Activated CD4-positive, alpha-beta memory T cell treated with anti-CD3 and anti-CD28 coated beads for 36 hours (primary cell): Measurements from ENCODE around the gene HPX. TPM values are rescaled to one million over a fixed set of nuclear protein-coding genes. Genes with fewer than 3 reads are reported as not detected.
"Not testable (repeated sequence)": the region's sequence is repeated elsewhere in the genome, so short reads cannot be mapped to it uniquely, and the experiment has no call there.

ENCODE experiments used
- CTCF ChIA-PET: fragments of 350-600 bp; sonication (Branson Sonifier 250); formaldehyde crosslinking; loops from one replicate; lab custom pipeline; 2021; ENCODE audit warnings: antibody characterized with exemption, inconsistent platforms; lab: Charles Lee
- POLR2A ChIA-PET: fragments of 350-600 bp; sonication (Branson Sonifier 250); formaldehyde crosslinking; loops from one replicate; lab custom pipeline; 2021; ENCODE audit warnings: antibody characterized with exemption; lab: Charles Lee
- DNase-seq: peaks from one replicate; pipeline ENCODE4 v3.0.0-alpha.2; 2020
- H3K27ac Mint-ChIP-seq: one replicate; pipeline ENCODE4 v1.8.0; 2021; ENCODE audit warnings: mixed read lengths
- H3K27me3 Mint-ChIP-seq: one replicate; pipeline ENCODE4 v1.8.0; 2021; ENCODE audit warnings: mixed read lengths
- H3K36me3 Mint-ChIP-seq: one replicate; pipeline ENCODE4 v1.8.0; 2021; ENCODE audit warnings: mixed read lengths
- H3K4me1 Mint-ChIP-seq: one replicate; pipeline ENCODE4 v1.8.0; 2021; ENCODE audit warnings: low read depth, mixed read lengths
- H3K4me3 Mint-ChIP-seq: one replicate; pipeline ENCODE4 v1.8.0; 2021; ENCODE audit warnings: mild to moderate bottlenecking, mixed read lengths
- H3K9me3 Mint-ChIP-seq: one replicate; pipeline ENCODE4 v1.8.0; 2021; ENCODE audit warnings: mixed read lengths
- intact Hi-C: fragments of 100-400 bp; cut with micrococcal nuclease; formaldehyde crosslinking; loops from one replicate; pipeline ENCODE4 v1.15.1; 2023
- total RNA-seq, 2 experiments: library from RNA; stranded (reverse); gene quantifications; one replicate each; pipeline ENCODE4 v1.2.3, GENCODE V29; 2021

Gene HPX
- total RNA-seq, 2 experiments from 2014 or later, result 0.56 TPM; not detected in 1

GRCh38 chr11:6403539-6403938, 37.2 kb downstream of the HPX start:
- Mint-ChIP-seq H3K27me3 (no peaks in the 10 kb centered on the region), H3K9me3 (no peaks in the 10 kb centered on the region), H3K4me1 (peaks cover 75% of the 10 kb centered on the region), H3K36me3 (peaks cover 15% of the 10 kb centered on the region), H3K4me3 (no peak overlapping the region), H3K27ac (peak overlapping the region; percentile 90)
- ChIA-PET CTCF (interaction anchor here (1.2 to 3.9 kb wide), 5 partner anchors 12 to 41 kb away, joined by 3 to 36 read pairs (median 11); no protein-coding TSS in a partner anchor), POLR2A (interaction anchor here (1.1 to 5.5 kb wide), 5 partner anchors 10 to 79 kb away, joined by 3 to 51 read pairs (median 12); partner anchors contain the start of genes APBB1 and SMPD1)
- DNase-seq, result no peak
- intact Hi-C loops, result no loop called here

DNA sequence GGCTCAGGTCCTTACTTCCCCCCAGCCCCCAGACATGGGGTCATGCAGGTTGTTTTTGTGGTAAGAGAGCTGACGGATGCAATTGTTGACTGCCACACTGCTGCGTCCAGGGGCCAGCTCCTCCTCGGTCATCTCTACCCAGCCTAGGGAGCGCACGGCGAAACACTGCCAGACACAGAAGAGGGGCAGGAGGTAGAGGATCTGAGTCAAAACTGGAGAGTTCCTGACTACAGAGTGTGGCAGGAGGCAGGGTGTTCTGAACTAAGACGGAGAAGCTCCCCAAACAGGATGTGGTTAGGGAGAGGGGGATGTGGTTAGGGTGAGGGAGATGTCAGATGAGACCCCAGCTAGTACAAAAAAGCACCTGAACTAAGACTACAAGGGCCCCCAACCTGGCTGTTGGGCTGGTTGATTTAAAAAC, 38.2 kb downstream of the HPX start:
- Mint-ChIP-seq H3K9me3 (no peaks in the 10 kb centered on the region), H3K4me3 (peak overlapping the region; percentile 55), H3K36me3 (peaks cover 17% of the 10 kb centered on the region), H3K27ac (peak overlapping the region; percentile 90), H3K4me1 (peaks cover 71% of the 10 kb centered on the region), H3K27me3 (no peaks in the 10 kb centered on the region)
- ChIA-PET POLR2A (interaction anchor here (1.0 to 5.5 kb wide), 8 partner anchors 9 to 201 kb away, joined by 3 to 51 read pairs (median 8); partner anchors contain the start of genes APBB1, ILK and SMPD1), CTCF (interaction anchor here (0.9 to 3.9 kb wide), 8 partner anchors 11 to 41 kb away, joined by 3 to 36 read pairs (median 10); partner anchors contain the start of gene SMPD1)
- peak; percentile 88 for DNase-seq
- intact Hi-C loops, result loop anchor here (1.0 kb wide), 3 partner anchors 12 to 41 kb away; partner anchors contain the start of gene SMPD1

DNA sequence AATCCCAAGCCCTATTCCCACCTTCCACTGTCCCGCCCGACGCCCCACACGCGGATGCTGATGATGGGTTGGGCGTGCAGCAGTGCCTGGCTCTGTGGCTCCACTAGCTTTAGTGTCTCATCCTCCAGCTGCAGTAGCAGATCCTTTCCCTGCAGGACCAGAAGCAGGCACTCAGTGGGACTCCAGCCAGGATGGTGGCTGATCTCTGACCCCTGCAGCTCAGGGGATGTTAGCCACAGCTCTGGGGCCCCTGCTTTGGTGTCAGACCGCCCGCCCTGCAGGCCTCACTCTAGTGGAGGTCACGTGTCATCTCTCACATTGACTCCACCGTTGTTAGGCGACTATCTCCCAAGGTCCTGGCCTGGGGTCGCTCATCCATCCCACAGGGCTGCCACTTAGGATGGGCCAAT, 38.7 kb downstream of the HPX start:
- Mint-ChIP-seq H3K4me3 (peak overlapping the region; percentile 55), H3K9me3 (no peaks in the 10 kb centered on the region), H3K4me1 (peaks cover 69% of the 10 kb centered on the region), H3K27me3 (no peaks in the 10 kb centered on the region), H3K27ac (peak overlapping the region; percentile 90), H3K36me3 (peaks cover 20% of the 10 kb centered on the region)
- CTCF ChIA-PET, result interaction anchor here (0.9 to 3.9 kb wide), 8 partner anchors 12 to 42 kb away, joined by 3 to 36 read pairs (median 10); partner anchors contain the start of gene SMPD1
- DNase-seq, result peak; percentile 68
- POLR2A ChIA-PET, result interaction anchor here (1.0 to 5.5 kb wide), 7 partner anchors 9 to 202 kb away, joined by 3 to 51 read pairs (median 10); partner anchors contain the start of genes APBB1, ILK and SMPD1
- intact Hi-C loops, result loop anchor here (1.0 kb wide), 3 partner anchors 12 to 41 kb away; partner anchors contain the start of gene SMPD1

DNA sequence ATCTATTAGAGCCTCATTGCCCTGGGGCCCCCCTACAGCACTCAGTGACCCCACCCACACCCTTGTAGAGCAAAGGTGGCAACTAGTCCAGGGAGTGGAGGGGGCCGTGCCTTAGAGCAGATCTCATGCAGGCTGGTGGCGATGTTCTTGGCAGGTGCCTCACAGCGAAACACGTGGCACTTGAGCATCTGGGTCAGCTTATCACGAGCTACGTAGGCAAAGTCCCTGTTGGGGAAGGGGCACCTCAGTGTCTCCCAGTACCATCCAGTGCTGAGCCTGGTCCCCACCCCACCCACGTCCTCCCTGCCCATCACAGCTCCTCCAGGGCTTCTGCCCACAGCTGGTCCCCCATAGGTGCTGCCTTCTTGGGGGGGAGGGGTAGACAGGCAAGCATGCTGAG, 39.3 kb downstream of the HPX start:
- Mint-ChIP-seq H3K9me3 (no peaks in the 10 kb centered on the region), H3K4me3 (no peak overlapping the region), H3K27ac (no peak overlapping the region), H3K27me3 (no peaks in the 10 kb centered on the region), H3K4me1 (peaks cover 66% of the 10 kb centered on the region), H3K36me3 (peaks cover 21% of the 10 kb centered on the region)
- CTCF ChIA-PET, result interaction anchor here (0.8 to 3.9 kb wide), 4 partner anchors 12 to 42 kb away, joined by 3 to 36 read pairs (median 14); partner anchors contain the start of gene SMPD1
- DNase-seq, result no peak
- POLR2A ChIA-PET, result interaction anchor here (1.5 to 5.5 kb wide), 4 partner anchors 8 to 17 kb away, joined by 7 to 51 read pairs (median 16); partner anchors contain the start of genes APBB1 and SMPD1
- intact Hi-C loops, result no loop called here

- Mint-ChIP-seq H3K4me3 (no peak overlapping the region), H3K27me3 (no peaks in the 10 kb centered on the region), H3K27ac (peak overlapping the region; percentile 34), H3K36me3 (peaks cover 21% of the 10 kb centered on the region), H3K9me3 (no peaks in the 10 kb centered on the region), H3K4me1 (peaks cover 58% of the 10 kb centered on the region)
- no peak for DNase-seq
- intact Hi-C loops, result no loop called here
- POLR2A ChIA-PET, result interaction anchor here (2.6 to 5.5 kb wide), 3 partner anchors 11 to 18 kb away, joined by 12 to 51 read pairs (median 21); partner anchors contain the start of genes APBB1 and SMPD1
- CTCF ChIA-PET, result interaction anchor here (0.8 to 3.9 kb wide), 4 partner anchors 10 to 37 kb away, joined by 3 to 36 read pairs (median 9); partner anchors contain the start of gene SMPD1
Measured at GRCh38 chr11:6400431-6401345, 40.1 kb downstream of the HPX start.

GRCh38 chr11:6397636-6398035, 43.2 kb downstream of the HPX start:
- Mint-ChIP-seq H3K4me1 (peaks cover 44% of the 10 kb centered on the region), H3K27me3 (no peaks in the 10 kb centered on the region), H3K27ac (no peak overlapping the region), H3K36me3 (peaks cover 26% of the 10 kb centered on the region), H3K9me3 (no peaks in the 10 kb centered on the region), H3K4me3 (no peak overlapping the region)
- CTCF ChIA-PET, result interaction anchor here (1.4 kb wide), 1 partner anchor 18 kb away, joined by 5 read pairs; no protein-coding TSS in a partner anchor
- POLR2A ChIA-PET, result no interaction called here
- intact Hi-C loops, result no loop called here
- DNase-seq, result no peak

DNA sequence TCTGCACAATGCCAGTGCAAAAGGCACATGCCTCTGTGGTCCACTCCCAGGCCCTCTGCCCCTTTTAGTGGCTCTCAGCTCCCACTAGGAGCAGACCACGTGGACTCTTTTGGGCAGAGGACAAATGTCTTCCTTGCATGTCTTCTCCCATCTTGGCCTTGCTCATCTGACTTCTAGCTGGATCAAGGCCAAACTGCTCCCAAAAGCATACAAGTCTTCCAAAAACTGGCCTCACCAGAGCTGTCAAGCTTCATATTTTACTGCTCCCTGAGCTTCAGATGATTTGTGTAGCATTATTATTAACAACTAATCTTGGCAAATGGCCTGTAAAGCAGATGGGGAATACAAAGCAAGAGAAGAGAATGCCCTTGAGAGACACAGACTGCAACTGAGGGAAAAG, 43.6 kb downstream of the HPX start:
- Mint-ChIP-seq H3K4me3 (no peak overlapping the region), H3K27me3 (no peaks in the 10 kb centered on the region), H3K36me3 (peaks cover 27% of the 10 kb centered on the region), H3K4me1 (peaks cover 40% of the 10 kb centered on the region), H3K27ac (no peak overlapping the region), H3K9me3 (no peaks in the 10 kb centered on the region)
- POLR2A ChIA-PET, result no interaction called here
- CTCF ChIA-PET, result interaction anchor here (0.5 kb wide), 1 partner anchor 18 kb away, joined by 3 read pairs; no protein-coding TSS in a partner anchor
- DNase-seq, result no peak
- intact Hi-C loops, result no loop called here

DNA sequence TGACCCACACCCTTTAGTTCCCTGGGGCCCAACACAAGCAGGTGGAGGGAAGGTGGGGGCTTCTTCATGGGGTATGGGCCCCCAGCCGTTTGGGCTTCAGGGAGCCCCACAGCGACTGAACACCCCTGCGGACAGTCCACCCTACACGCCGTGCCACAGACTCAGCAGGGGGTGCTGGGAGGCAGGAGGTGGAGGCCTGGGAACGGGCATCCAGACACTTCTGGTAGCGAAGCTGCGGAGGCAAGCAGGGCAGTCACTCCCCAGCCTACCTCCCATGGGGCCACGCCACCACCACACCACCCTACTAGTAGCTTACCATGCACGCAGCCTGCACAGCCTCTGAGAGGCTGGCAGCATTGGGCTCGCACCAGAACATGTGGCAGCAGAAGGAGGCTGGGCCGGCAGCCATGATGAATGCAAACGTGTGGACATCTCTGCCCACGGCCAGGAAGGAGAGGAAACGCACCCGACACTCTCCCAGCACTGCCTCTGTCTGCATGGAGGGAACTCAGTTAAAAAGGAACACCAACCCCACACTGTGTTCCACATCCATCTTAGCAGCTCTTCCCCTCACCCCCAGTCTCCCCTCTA, 45.2 kb downstream of the HPX start:
- peaks cover 41% of the 10 kb centered on the region for H3K4me1 Mint-ChIP-seq
- no peaks in the 10 kb centered on the region for H3K27me3 Mint-ChIP-seq
- no peak for DNase-seq
- intact Hi-C loops, result no loop called here
- no peak overlapping the region for H3K4me3 Mint-ChIP-seq
- H3K36me3 Mint-ChIP-seq, result peaks cover 20% of the 10 kb centered on the region
- H3K27ac Mint-ChIP-seq, result no peak overlapping the region
- H3K9me3 Mint-ChIP-seq, result no peaks in the 10 kb centered on the region
- POLR2A ChIA-PET, result interaction anchor here (1.4 kb wide), 1 partner anchor 19 kb away, joined by 3 read pairs; no protein-coding TSS in a partner anchor
- CTCF ChIA-PET, result interaction anchor here (0.9 kb wide), 1 partner anchor 42 kb away, joined by 3 read pairs; no protein-coding TSS in a partner anchor

- Mint-ChIP-seq H3K27me3 (no peaks in the 10 kb centered on the region), H3K9me3 (no peaks in the 10 kb centered on the region), H3K36me3 (peaks cover 16% of the 10 kb centered on the region), H3K4me1 (peaks cover 43% of the 10 kb centered on the region), H3K27ac (no peak overlapping the region), H3K4me3 (no peak overlapping the region)
- intact Hi-C loops, result loop anchor here (5.0 kb wide), 1 partner anchor 353 kb away; no protein-coding TSS in a partner anchor
- ChIA-PET CTCF (interaction anchor here (1.7 to 8.6 kb wide), 2 partner anchors 16 to 49 kb away, joined by 7 to 65 read pairs; no protein-coding TSS in a partner anchor), POLR2A (interaction anchor here (1.2 to 2.5 kb wide), 2 partner anchors 8 to 11 kb away, joined by 3 to 7 read pairs; no protein-coding TSS in a partner anchor)
- DNase-seq, result no peak
Measured at GRCh38 chr11:6393989-6394670, 46.7 kb downstream of the HPX start.

- Mint-ChIP-seq H3K4me1 (peaks cover 50% of the 10 kb centered on the region), H3K27ac (peak overlapping the region; percentile 16)
- CTCF ChIA-PET, result interaction anchor here (1.0 to 8.6 kb wide), 4 partner anchors 13 to 51 kb away, joined by 3 to 65 read pairs (median 5); no protein-coding TSS in a partner anchor
- H3K4me3 Mint-ChIP-seq, H3K9me3 Mint-ChIP-seq, H3K27me3 Mint-ChIP-seq, H3K36me3 Mint-ChIP-seq, DNase-seq: not testable (repeated sequence)
- intact Hi-C loops, result loop anchor here (5.0 kb wide), 1 partner anchor 355 kb away; no protein-coding TSS in a partner anchor
- POLR2A ChIA-PET, result interaction anchor here (2.5 kb wide), 1 partner anchor 10 kb away, joined by 7 read pairs; no protein-coding TSS in a partner anchor
Measured at GRCh38 chr11:6392251-6392650, 48.5 kb downstream of the HPX start.
